SJCRH30 (cell line): ENCODE results near the gene MGP. TPM values are rescaled to one million over a fixed set of nuclear protein-coding genes. Genes with fewer than 3 reads are reported as not detected.

Experiments
- DNase-seq, 2 experiments: peaks; one replicate each; pipeline ENCODE4 v3.0.0-alpha.2; 2015 to 2020
- H3K27ac ChIP-seq: fragments of 250-450 bp; sonication (Bioruptor Pico); 2 replicates; pipeline ENCODE4 v1.5.1; 2020; ENCODE audit warnings: mild to moderate bottlenecking, moderate library complexity
- H3K27me3 ChIP-seq: fragments of 250-450 bp; sonication (Bioruptor Pico); 2 replicates; pipeline ENCODE4 v1.5.1; 2020; ENCODE audit warnings: mild to moderate bottlenecking, moderate library complexity
- H3K36me3 ChIP-seq: fragments of 250-450 bp; sonication (Bioruptor Pico); 2 replicates; pipeline ENCODE4 v1.5.1; 2020; ENCODE audit warnings: mild to moderate bottlenecking, moderate library complexity
- H3K4me1 ChIP-seq: fragments of 250-450 bp; sonication (Bioruptor Pico); 2 replicates; pipeline ENCODE4 v1.5.1; 2020; ENCODE audit warnings: mild to moderate bottlenecking, moderate library complexity
- H3K4me3 ChIP-seq: fragments of 250-450 bp; sonication (Bioruptor Pico); 2 replicates; pipeline ENCODE4 v1.5.1; 2020; ENCODE audit warnings: mild to moderate bottlenecking, moderate library complexity
- H3K9me3 ChIP-seq: fragments of 250-450 bp; sonication (Bioruptor Pico); replicated peaks from 2 replicates; pipeline ENCODE4 v1.5.1; 2020; ENCODE audit warnings: mild to moderate bottlenecking, moderate library complexity
- total RNA-seq: library from RNA; depleted of rRNA; stranded (reverse); fragments of >200 nt; shearing (Covaris generic); gene quantifications from 2 replicates; pipeline ENCODE4 v1.2.3, GENCODE V29; 2014

The MGP gene
- total RNA-seq, 1 experiment from 2014 or later = 3.2 TPM

DNA sequence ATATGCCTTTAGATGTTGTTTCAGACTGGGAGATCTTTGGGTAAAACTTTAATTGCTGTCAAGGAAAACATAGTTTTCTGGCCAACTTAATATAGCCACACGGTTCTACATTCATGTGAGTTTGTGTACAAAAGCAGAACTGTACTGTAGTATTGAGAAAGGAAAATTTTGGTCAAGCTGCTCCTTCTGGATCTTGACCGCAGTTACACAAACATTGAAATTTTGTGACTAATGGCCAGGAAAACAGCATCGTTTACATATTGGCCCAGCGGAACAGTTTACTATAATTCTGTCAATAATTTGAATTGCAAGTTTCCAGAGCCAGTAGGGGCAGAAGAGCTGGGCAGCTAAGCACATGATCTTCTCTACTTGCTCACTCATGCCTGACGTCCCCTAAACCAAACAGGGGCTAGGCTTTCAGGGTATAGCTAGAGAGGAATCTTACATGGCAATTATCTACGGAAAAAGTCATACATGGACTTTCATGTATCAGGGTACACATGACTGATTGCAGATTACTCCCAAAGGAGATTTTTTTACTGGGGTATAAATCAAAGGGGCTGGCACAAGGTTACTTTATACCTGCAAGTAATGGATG lies 31.0 kb downstream of the MGP start:
- DNase-seq = no peak
- Histone ChIP-seq H3K9me3 (peaks cover 3% of the 10 kb centered on the region; the same call in 1 of the 2 replicates), H3K4me1 (peaks cover 5% of the 10 kb centered on the region), H3K36me3 (no peaks in the 10 kb centered on the region), H3K27me3 (no peaks in the 10 kb centered on the region), H3K4me3 (no peak overlapping the region), H3K27ac (no peak overlapping the region)

GRCh38 chr12:14853961-14854360 lies 31.7 kb downstream of the MGP start:
- Histone ChIP-seq H3K27me3 (no peaks in the 10 kb centered on the region), H3K36me3 (no peaks in the 10 kb centered on the region), H3K4me3 (no peak overlapping the region), H3K9me3 (peaks cover 3% of the 10 kb centered on the region; the same call in 1 of the 2 replicates), H3K27ac (no peak overlapping the region), H3K4me1 (peaks cover 8% of the 10 kb centered on the region)
- DNase-seq = no peak

- no peak overlapping the region for H3K27ac ChIP-seq
- DNase-seq = no peak
- H3K4me3 ChIP-seq = no peak overlapping the region
- H3K4me1 ChIP-seq = peaks cover 8% of the 10 kb centered on the region
- no peaks in the 10 kb centered on the region for H3K27me3 ChIP-seq
- H3K9me3 ChIP-seq = peaks cover 3% of the 10 kb centered on the region; the same call in 1 of the 2 replicates
- H3K36me3 ChIP-seq = no peaks in the 10 kb centered on the region
Measured at GRCh38 chr12:14852880-14853279, 32.8 kb downstream of the MGP start.

DNA sequence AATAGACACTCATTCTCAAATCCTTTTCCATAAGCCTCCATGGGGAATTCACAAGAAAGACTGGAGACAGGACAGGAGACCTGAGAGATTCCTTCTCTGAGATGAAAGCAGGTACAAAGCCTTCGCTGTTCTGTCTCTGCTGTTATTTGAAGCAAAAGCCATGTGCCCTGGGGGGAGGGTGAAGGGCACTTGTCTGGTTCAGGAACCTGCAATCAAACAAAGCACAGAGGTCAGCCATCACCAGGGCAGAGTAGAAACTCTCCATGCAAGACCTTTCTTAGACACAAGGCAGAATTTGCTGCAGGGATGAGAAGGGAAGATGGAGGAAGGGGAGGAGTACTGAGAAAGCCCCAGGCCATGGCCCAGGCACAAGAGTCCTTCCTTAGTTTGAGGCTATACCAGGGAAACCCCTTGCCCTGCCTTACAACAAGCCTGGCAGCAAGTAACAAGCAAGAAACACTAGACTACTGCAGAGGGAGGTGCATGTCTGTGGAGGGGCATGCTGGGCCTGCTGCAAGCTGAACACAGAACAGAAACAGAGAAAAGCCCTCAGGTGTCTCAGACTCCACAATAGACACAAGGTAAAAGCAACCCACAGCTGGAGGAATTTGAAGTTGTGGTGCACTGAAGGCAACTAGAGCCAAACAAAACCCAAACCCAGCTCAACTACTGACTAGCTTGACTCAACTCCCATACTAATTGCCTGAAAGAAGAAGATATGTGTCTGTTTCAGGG lies 34.6 kb downstream of the MGP start:
- Histone ChIP-seq H3K27me3 (no peaks in the 10 kb centered on the region), H3K4me3 (no peak overlapping the region), H3K4me1 (peaks cover 8% of the 10 kb centered on the region), H3K27ac (no peak overlapping the region), H3K9me3 (no peaks in the 10 kb centered on the region), H3K36me3 (no peaks in the 10 kb centered on the region)
- no peak for DNase-seq

DNA sequence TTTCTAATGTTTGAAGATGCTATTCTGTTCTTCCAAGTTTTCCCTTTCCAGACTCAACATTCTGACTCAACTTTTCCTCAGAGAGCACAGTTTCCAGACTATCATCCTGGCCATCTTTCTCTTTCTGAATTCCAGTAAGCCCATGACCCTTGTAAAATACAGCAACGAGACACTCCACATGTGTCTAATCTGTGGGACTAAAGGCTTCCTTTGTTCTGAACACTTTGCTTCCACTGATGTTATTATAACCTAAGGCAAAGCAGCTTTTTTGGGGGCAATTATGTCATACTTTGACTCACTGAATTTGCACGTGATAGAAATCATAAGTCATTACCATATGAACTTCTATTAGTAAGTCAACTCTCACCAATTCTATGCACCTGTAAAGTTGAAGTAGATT lies 36.0 kb downstream of the MGP start:
- Histone ChIP-seq H3K27me3 (no peaks in the 10 kb centered on the region), H3K27ac (no peak overlapping the region; the same call in 1 of the 2 replicates)

DNA sequence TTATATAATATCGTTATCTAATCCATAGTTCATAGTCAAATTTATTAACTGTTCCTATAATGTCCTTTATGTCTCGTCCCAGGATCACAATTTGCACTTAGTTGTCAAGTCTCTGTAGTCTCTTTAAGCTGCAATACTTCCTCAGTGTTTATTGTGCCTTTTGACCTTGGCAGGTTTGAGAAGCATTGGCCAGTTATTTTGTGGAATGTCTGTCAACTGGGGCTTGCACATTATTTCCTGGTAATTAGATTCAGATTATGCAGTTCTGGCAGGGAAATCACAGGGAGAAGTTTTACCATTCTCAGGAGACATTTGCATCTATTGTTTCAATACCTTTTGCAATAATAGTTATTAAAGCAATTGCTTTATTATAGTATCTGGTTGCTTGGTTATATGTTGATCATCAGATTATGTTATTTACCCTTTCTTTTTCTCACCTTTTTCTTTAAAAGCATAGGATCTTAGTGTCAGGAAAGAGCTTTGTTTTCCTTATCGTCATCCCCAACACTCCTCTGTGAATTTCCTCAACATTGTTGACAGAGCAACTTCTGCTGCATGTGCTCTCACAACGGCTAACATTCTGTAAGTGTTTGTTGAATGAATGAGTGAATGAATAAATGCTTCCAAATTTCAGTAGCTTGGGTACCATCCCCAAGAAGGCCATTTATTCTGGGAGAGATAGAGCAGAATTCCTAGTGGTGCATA lies 38.6 kb downstream of the MGP start:
- H3K36me3 ChIP-seq = no peaks in the 10 kb centered on the region
- no peaks in the 10 kb centered on the region for H3K9me3 ChIP-seq
- DNase-seq = no peak
- H3K27ac ChIP-seq = no peak overlapping the region
- H3K4me1 ChIP-seq = peaks cover 8% of the 10 kb centered on the region
- no peaks in the 10 kb centered on the region for H3K27me3 ChIP-seq
- no peak overlapping the region for H3K4me3 ChIP-seq

More for the DNA sequence above, 36.0 kb downstream of the MGP start:
- peaks cover 8% of the 10 kb centered on the region for H3K4me1 ChIP-seq
- H3K9me3 ChIP-seq = no peaks in the 10 kb centered on the region
- no peak overlapping the region for H3K4me3 ChIP-seq
- H3K36me3 ChIP-seq = no peaks in the 10 kb centered on the region
- peak; percentile 13 to 63 for DNase-seq

GRCh38 chr12:14846042-14846587 lies 39.5 kb downstream of the MGP start:
- no peak overlapping the region for H3K27ac ChIP-seq
- no peak for DNase-seq
- no peaks in the 10 kb centered on the region for H3K36me3 ChIP-seq
- H3K9me3 ChIP-seq = no peaks in the 10 kb centered on the region
- H3K27me3 ChIP-seq = no peaks in the 10 kb centered on the region
- peaks cover 8% of the 10 kb centered on the region for H3K4me1 ChIP-seq
- no peak overlapping the region for H3K4me3 ChIP-seq

- Histone ChIP-seq H3K36me3 (no peaks in the 10 kb centered on the region), H3K27ac (no peak overlapping the region), H3K27me3 (no peaks in the 10 kb centered on the region), H3K9me3 (no peaks in the 10 kb centered on the region), H3K4me1 (peaks cover 8% of the 10 kb centered on the region), H3K4me3 (no peak overlapping the region)
- DNase-seq = peak; percentile 39 to 78
Measured at GRCh38 chr12:14845350-14845750, 40.3 kb downstream of the MGP start.

- H3K27me3 ChIP-seq = no peaks in the 10 kb centered on the region
- DNase-seq = no peak
- H3K36me3 ChIP-seq = no peaks in the 10 kb centered on the region
- peaks cover 1% of the 10 kb centered on the region; the same call in 1 of the 2 replicates for H3K4me1 ChIP-seq
- H3K9me3 ChIP-seq = no peaks in the 10 kb centered on the region
- no peak overlapping the region for H3K27ac ChIP-seq
- no peak overlapping the region for H3K4me3 ChIP-seq
Measured at GRCh38 chr12:14844401-14844800, 41.3 kb downstream of the MGP start.

GRCh38 chr12:14843425-14843887 lies 42.2 kb downstream of the MGP start, which contains the start of gene ART4:
ART4 (minus strand) TSS chr12:14843526; CDS start chr12:14843113, 413 bp downstream.
- no peaks in the 10 kb centered on the region for H3K36me3 ChIP-seq
- no peak for DNase-seq
- no peaks in the 10 kb centered on the region for H3K27me3 ChIP-seq
- no peak within 1 kb of the TSS for H3K4me3 ChIP-seq
- H3K27ac ChIP-seq = no peak within 1 kb of the TSS
- H3K4me1 ChIP-seq = no peaks in the 10 kb centered on the region
- no peaks in the 10 kb centered on the region for H3K9me3 ChIP-seq

DNA sequence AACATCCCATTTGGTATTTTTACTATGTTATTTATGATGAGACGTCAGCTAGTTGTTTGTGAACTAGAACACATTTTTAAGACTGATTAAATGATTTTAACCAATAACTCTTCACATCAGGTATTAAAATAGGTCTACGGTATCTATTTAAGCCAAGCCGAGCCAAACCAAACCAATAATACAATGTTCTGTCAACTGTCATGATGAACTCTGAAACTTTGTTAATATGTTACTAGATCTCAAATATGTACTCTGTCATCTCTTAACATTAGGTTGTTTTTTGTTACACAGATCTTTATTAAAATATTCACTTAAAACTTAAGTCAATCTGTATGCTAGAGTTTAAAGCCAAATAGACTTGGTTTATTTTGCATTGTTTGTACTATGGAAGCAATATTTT lies 43.3 kb downstream of the MGP start:
- Histone ChIP-seq H3K27ac (no peak overlapping the region), H3K4me3 (no peak overlapping the region), H3K36me3 (no peaks in the 10 kb centered on the region), H3K27me3 (no peaks in the 10 kb centered on the region), H3K9me3 (no peaks in the 10 kb centered on the region), H3K4me1 (no peaks in the 10 kb centered on the region)
- DNase-seq = no peak

DNA sequence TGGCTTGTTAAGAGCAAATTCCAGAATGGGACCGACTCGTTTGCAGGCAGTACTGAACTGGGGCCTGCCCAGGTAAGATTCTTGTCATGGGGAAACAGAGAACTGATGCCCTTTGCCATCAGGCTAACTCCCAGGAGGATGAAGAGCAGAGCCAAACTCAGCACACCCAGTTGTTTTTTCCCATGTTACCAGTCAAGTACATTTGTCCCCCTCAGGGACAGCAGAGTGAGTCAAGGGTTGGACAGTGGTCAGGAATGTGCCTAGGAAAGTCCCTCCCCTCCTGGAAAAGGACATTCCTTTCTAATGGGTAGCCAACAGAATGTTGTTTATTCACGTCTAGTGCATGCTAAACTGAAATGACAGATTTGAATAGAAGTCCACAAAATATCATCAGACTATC lies 43.9 kb downstream of the MGP start:
- Histone ChIP-seq H3K4me3 (no peak overlapping the region), H3K27me3 (no peaks in the 10 kb centered on the region), H3K9me3 (no peaks in the 10 kb centered on the region), H3K4me1 (no peaks in the 10 kb centered on the region), H3K27ac (no peak overlapping the region), H3K36me3 (no peaks in the 10 kb centered on the region)
- peak in 1 of 2 experiments; percentile 3 for DNase-seq

- Histone ChIP-seq H3K27ac (no peak overlapping the region), H3K36me3 (no peaks in the 10 kb centered on the region), H3K27me3 (no peaks in the 10 kb centered on the region), H3K4me1 (no peaks in the 10 kb centered on the region), H3K4me3 (no peak overlapping the region), H3K9me3 (no peaks in the 10 kb centered on the region)
- no peak for DNase-seq
Measured at GRCh38 chr12:14840616-14841015, 45.0 kb downstream of the MGP start.

DNA sequence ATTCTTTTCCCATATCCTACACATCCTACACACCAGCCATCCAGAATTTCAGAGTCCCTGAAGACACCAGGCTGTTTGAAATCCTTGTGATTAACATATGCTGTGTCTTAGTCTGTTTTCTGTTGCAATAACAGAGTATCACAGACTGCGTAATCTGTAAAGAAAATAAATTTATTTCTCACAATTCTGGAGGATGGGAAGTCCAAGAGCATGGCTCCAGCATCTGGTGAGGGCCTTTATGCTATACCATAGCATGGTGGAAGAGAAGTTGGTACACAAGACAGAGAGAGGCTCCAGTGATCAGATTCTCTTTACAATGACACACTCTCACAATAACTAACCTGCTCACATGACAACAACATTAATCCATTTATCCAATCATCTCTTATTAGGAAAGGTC lies 46.4 kb downstream of the MGP start:
- DNase-seq = no peak
- no peak overlapping the region for H3K4me3 ChIP-seq
- no peaks in the 10 kb centered on the region for H3K36me3 ChIP-seq
- no peaks in the 10 kb centered on the region for H3K4me1 ChIP-seq
- no peak overlapping the region for H3K27ac ChIP-seq
- no peaks in the 10 kb centered on the region for H3K9me3 ChIP-seq
- no peaks in the 10 kb centered on the region for H3K27me3 ChIP-seq
